C4-2B (cell line): ENCODE results near the gene TNFRSF8.

Source experiments
- ZFX ChIP-seq: fragments of 450-650 bp; IDR thresholded peaks from 2 replicates; pipeline ENCODE4 v1.6.1; 2017
- TF ChIP-seq, protein P1 (sequence below): fragments of 450-650 bp; conservative IDR thresholded peaks from 2 replicates; pipeline ENCODE4 v1.5.1; 2017; ENCODE audit warnings: mild to moderate bottlenecking

DNA sequence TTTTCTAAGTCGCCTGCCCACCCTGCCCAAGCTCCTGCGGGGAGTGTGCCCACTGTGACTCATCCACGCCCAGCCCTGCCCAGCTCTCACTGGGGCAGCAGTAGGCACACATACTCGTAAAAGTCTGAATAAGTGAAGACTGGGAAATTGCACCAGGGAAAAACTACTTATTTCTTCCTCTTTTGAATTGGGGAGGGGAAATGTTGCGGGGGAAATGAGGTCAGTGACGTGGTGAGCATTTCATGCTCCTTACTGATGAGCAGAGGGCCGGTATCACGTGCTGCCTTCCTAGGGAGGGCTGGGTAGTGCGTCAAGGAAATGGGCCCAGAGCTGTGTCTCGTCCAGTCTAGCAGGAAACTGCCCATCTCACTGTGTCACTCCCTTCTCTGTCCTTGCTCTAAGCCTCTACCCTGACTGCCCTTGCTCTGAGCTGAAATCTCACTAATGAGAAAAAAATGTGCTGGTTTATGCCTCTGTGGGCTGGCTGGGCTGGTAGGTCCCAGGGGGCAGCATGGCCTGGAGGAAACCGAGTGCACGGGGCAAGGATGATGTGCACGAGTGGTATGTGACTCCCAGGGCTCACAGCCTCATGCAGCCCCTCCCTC lies 90.2 kb downstream of the TNFRSF8 start:
- TF ChIP-seq, protein P1, sequence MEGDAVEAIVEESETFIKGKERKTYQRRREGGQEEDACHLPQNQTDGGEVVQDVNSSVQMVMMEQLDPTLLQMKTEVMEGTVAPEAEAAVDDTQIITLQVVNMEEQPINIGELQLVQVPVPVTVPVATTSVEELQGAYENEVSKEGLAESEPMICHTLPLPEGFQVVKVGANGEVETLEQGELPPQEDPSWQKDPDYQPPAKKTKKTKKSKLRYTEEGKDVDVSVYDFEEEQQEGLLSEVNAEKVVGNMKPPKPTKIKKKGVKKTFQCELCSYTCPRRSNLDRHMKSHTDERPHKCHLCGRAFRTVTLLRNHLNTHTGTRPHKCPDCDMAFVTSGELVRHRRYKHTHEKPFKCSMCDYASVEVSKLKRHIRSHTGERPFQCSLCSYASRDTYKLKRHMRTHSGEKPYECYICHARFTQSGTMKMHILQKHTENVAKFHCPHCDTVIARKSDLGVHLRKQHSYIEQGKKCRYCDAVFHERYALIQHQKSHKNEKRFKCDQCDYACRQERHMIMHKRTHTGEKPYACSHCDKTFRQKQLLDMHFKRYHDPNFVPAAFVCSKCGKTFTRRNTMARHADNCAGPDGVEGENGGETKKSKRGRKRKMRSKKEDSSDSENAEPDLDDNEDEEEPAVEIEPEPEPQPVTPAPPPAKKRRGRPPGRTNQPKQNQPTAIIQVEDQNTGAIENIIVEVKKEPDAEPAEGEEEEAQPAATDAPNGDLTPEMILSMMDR: no peak
- TF ChIP-seq ZFX: no peak
